ENCODE results near the gene ST3GAL4. TPM values are rescaled to one million over a fixed set of nuclear protein-coding genes. Genes with fewer than 3 reads are reported as not detected.

The ST3GAL4 gene
- total and polyA plus RNA-seq, 10 of the 15 experiments (the other 5 are each of a cell fraction or from before 2014, with no cell fraction given): 3.8 to 8.1 (median 6.5) TPM; not detected in 2

- RAD21 ChIA-PET (ENCODE audit: unreplicated experiment): no interaction called here
- peaks cover 2% of the 10 kb centered on the region; the same call in 1 of the 2 replicates for H4K20me1 ChIP-seq (ENCODE audit: control insufficient read depth, insufficient read depth)
- SMC1A ChIA-PET (ENCODE audit: uncharacterized antibody, unreplicated experiment): no interaction called here
- TF ChIP-seq MYB (IDR thresholded peaks at IDR 0.05; ENCODE audit: borderline replicate concordance, low read depth, low read length) (no peak), TBL1XR1 (IDR thresholded peaks at IDR 0.05; ENCODE audit: low read depth, low read length) (no peak), TARDBP (IDR thresholded peaks at IDR 0.05; ENCODE audit: borderline replicate concordance) (no peak), CEBPB (IDR thresholded peaks at IDR 0.05; ENCODE audit: borderline replicate concordance in 1 of 2, low read depth in 2 of 2, low read length in 2 of 2) (no peak), LARP7 (IDR thresholded peaks at IDR 0.05) (no peak), SRF (IDR thresholded peaks at IDR 0.05; ENCODE audit: low read depth in 2 of 2, low read length in 2 of 2) (no peak), MEF2A (IDR thresholded peaks at IDR 0.05; ENCODE audit: insufficient read depth, low read depth, low read length) (no peak), FOS (IDR thresholded peaks at IDR 0.05; ENCODE audit: borderline replicate concordance, extremely low read depth, insufficient read length) (no peak), KLF5 (IDR thresholded peaks at IDR 0.05; ENCODE audit: partially characterized antibody) (no peak), ETV6 (conservative IDR thresholded peaks at IDR 0.05 in 1 of 2, IDR thresholded peaks at IDR 0.05 in 1 of 2; ENCODE audit: borderline replicate concordance in 1 of 2, low read depth in 1 of 2) (no peak), CHD2 (IDR thresholded peaks at IDR 0.05; ENCODE audit: borderline replicate concordance, low read depth, low read length) (no peak), SIX5 (IDR thresholded peaks at IDR 0.05; ENCODE audit: low read depth, low read length, severe bottlenecking) (no peak), ESRRA (IDR thresholded peaks at IDR 0.05; ENCODE audit: low read length) (no peak), SREBF1 (IDR thresholded peaks at IDR 0.05; ENCODE audit: low read length) (no peak)
- TF ChIP-seq, protein P1, sequence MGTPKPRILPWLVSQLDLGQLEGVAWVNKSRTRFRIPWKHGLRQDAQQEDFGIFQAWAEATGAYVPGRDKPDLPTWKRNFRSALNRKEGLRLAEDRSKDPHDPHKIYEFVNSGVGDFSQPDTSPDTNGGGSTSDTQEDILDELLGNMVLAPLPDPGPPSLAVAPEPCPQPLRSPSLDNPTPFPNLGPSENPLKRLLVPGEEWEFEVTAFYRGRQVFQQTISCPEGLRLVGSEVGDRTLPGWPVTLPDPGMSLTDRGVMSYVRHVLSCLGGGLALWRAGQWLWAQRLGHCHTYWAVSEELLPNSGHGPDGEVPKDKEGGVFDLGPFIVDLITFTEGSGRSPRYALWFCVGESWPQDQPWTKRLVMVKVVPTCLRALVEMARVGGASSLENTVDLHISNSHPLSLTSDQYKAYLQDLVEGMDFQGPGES (IDR thresholded peaks at IDR 0.05): no peak
- TF ChIP-seq, protein P2, sequence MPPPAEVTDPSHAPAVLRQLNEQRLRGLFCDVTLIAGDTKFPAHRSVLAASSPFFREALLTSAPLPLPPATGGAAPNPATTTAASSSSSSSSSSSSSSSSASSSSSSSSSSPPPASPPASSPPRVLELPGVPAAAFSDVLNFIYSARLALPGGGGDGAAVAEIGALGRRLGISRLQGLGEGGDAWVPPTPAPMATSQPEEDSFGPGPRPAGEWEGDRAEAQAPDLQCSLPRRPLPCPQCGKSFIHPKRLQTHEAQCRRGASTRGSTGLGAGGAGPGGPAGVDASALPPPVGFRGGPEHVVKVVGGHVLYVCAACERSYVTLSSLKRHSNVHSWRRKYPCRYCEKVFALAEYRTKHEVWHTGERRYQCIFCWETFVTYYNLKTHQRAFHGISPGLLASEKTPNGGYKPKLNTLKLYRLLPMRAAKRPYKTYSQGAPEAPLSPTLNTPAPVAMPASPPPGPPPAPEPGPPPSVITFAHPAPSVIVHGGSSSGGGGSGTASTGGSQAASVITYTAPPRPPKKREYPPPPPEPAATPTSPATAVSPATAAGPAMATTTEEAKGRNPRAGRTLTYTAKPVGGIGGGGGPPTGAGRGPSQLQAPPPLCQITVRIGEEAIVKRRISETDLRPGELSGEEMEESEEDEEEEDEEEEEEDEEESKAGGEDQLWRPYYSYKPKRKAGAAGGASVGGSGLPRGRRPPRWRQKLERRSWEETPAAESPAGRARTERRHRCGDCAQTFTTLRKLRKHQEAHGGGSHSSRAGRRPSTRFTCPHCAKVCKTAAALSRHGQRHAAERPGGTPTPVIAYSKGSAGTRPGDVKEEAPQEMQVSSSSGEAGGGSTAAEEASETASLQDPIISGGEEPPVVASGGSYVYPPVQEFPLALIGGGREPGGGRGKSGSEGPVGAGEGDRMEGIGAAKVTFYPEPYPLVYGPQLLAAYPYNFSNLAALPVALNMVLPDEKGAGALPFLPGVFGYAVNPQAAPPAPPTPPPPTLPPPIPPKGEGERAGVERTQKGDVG (CRISPR knock-in tag; IDR thresholded peaks at IDR 0.05): no peak
- WGBS (ENCODE audit: insufficient coverage, insufficient replicate concordance, low lambda C conversion rate, missing lambda C conversion rate): 61% methylated on average over 6 of the region's 6 CpGs
- FAIRE-seq: no peak
- no peak overlapping the region for H3K4me2 ChIP-seq (ENCODE audit: control insufficient read depth, insufficient read depth)
- in situ Hi-C loops (cut with MboI): no loop called here
- no TSS peak for BruUV-seq (replicated peaks)
- H2AFZ ChIP-seq (ENCODE audit: control insufficient read depth, low read depth, low read length): no peak overlapping the region
- peaks cover 3% of the 10 kb centered on the region; the same call in 1 of the 2 replicates for H3K4me1 ChIP-seq (ENCODE audit: control insufficient read depth, insufficient read depth, low read length)
- DNase-seq (ENCODE audit: low read depth, low spot score): no peak
- no peak overlapping the region for H3K4me3 ChIP-seq
- H3K9ac ChIP-seq (ENCODE audit: control insufficient read depth, insufficient read depth, low read length): no peak overlapping the region
- H3K36me3 ChIP-seq (ENCODE audit: control insufficient read depth in 2 of 2, insufficient read depth in 2 of 2, low read length in 1 of 2): no peaks in the 10 kb centered on the region
- ATAC-seq: no peak
- CTCF ChIA-PET: interaction anchor here (0.9 kb wide), 1 partner anchor 93 kb away, joined by 3 read pairs; no protein-coding TSS in a partner anchor
- H3K27me3 ChIP-seq (replicated peaks in 1 of 2; ENCODE audit: control insufficient read depth in 2 of 2, insufficient read depth in 2 of 2, low read length in 1 of 2): no peaks in the 10 kb centered on the region
- POLR2A ChIA-PET: no interaction called here
- no peak overlapping the region for H3K27ac ChIP-seq (ENCODE audit: control insufficient read depth, insufficient read depth)
- H3K9me3 ChIP-seq (replicated peaks; ENCODE audit: control insufficient read depth, insufficient read depth, low read length): no peaks in the 10 kb centered on the region; the same call in 2 of the 3 replicates
- no peaks in the 10 kb centered on the region for H3K79me2 ChIP-seq (ENCODE audit: control insufficient read depth, insufficient read depth, low read length)
- intact Hi-C loops (cut with micrococcal nuclease; ENCODE audit: unreplicated experiment): no loop called here
These were observed 45.0 kb downstream of the ST3GAL4 start for GRCh38 chr11:126400479-126400878.

All from GM12878 (cell line).